Measurements from ENCODE around the gene C22orf31.

C22orf31 gene

GRCh38 chr22:29055192-29055830 lies 6.3 kb downstream of the C22orf31 start:
- TF ChIP-seq CTCF (IDR thresholded peaks at IDR 0.05; ENCODE audit: insufficient read depth, missing control alignments), result no peak
- FAIRE-seq, result no peak
- DNase-seq (ENCODE audit: insufficient read length, low spot score), result no peak

DNA sequence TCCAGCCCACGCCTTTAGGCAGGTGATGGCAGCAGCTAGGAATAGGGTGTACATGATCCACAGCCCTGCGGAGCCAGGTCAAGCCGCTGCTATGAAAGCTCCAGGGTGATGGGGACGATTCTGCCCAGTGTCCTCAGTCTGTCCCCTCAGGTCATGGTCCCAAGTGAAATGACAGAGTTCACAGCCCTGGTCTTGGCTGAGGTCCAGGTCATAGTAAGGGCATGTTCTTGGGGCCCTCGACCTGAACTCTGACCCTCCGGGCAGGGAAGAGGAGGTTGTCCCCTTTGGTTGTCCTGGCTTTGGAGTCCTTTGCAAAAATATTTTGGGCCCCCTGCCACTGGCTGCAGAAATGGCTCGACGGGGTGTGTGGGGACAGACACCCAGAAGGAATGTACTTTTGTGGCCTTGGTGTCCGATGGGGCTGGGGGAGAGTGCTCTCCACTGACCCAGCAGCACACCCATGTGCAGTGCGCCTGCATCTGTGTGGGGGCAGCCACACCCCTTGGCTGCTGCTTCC lies 7.3 kb downstream of the C22orf31 start:
- no peak for TF ChIP-seq CTCF (IDR thresholded peaks at IDR 0.05; ENCODE audit: insufficient read depth, missing control alignments)
- FAIRE-seq, result no peak
- no peak for DNase-seq (ENCODE audit: insufficient read length, low spot score)

GRCh38 chr22:29053048-29053702 lies 8.5 kb downstream of the C22orf31 start:
- no peak for FAIRE-seq
- no peak for DNase-seq (ENCODE audit: insufficient read length, low spot score)
- no peak for TF ChIP-seq CTCF (IDR thresholded peaks at IDR 0.05; ENCODE audit: insufficient read depth, missing control alignments)

- TF ChIP-seq CTCF (IDR thresholded peaks at IDR 0.05; ENCODE audit: insufficient read depth, missing control alignments), result no peak
These were observed 11.2 kb downstream of the C22orf31 start for GRCh38 chr22:29050457-29050856.

DNA sequence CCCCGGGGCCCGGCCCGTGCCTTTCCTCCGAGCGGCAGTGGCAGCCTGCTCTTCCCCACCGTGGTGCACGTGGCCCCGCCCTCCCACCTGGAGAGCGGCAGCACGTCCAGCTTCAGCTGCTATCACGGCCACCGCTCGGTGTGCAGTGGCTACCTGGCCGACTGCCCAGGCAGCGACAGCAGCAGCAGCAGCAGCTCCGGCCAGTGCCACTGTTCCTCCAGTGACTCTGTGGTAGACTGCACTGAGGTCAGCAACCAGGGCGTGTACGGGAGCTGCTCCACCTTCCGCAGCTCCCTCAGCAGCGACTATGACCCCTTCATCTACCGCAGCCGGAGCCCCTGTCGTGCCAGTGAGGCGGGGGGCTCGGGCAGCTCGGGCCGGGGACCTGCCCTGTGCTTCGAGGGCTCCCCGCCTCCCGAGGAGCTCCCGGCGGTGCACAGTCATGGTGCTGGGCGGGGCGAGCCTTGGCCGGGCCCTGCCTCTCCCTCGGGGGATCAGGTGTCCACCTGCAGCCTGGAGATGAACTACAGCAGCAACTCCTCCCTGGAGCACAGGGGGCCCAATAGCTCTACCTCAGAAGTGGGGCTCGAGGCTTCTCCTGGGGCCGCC lies 11.9 kb downstream of the C22orf31 start:
- TF ChIP-seq CTCF (IDR thresholded peaks at IDR 0.05; ENCODE audit: insufficient read depth, missing control alignments), result no peak
- no peak for DNase-seq (ENCODE audit: insufficient read length, low spot score)
- no peak for FAIRE-seq

More at GRCh38 chr22:29050457-29050856, 11.2 kb downstream of the C22orf31 start:
- DNase-seq (ENCODE audit: insufficient read length, low spot score) (no peak), FAIRE-seq (no peak)

DNA sequence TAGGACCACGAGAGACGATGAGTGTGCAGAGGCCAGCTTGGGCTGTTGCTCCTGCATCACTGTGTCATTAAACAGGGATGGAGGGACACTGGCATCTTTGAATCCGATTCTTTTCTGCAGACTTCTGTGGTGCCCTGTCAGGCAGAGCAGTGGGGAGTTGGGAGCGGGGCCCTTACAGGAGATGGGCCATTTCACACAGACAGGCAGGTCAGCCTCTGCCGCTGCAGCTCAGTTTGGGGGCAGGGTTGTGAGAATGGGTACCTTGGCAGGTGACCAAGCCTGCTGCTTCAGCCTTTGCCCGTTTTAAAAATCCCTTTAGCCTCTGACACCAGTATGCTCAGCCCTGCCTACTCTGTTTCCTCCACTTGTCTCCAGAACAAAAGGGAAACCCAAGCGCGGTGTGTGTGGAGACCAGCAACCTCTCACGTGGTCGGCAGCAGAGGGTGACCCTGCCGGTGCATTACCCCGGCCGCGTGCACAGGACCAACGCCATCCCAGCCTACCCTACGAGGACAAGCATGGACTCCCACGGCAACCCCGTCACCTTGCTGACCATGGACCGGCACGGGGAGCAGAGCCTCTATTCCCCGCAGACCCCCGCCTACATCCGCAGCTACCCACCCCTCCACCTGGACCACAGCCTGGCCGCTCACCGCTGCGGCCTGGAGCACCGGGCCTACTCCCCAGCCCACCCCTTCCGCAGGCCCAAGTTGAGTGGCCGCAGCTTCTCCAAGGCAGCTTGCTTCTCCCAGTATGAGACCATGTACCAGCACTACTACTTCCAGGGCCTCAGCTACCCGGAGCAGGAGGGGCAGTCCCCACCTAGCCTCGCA lies 12.6 kb downstream of the C22orf31 start:
- no peak for TF ChIP-seq CTCF (IDR thresholded peaks at IDR 0.05; ENCODE audit: insufficient read depth, missing control alignments)
- DNase-seq (ENCODE audit: insufficient read length, low spot score), result no peak
- no peak for FAIRE-seq

Data from D721Med (cell line).